ENCODE data around the gene NKAIN2.

Gene NKAIN2

GRCh38 chr6:123794190-123794589, 9.5 kb upstream of the NKAIN2 start:
- no peak overlapping the region for H3K27ac ChIP-seq (ENCODE audit: extremely low read depth, low read depth, low read length)
- no peaks in the 10 kb centered on the region for H3K36me3 ChIP-seq (ENCODE audit: control insufficient read depth in 2 of 2, insufficient read depth in 1 of 2, low read length in 2 of 2)
- H3K4me3 ChIP-seq (ENCODE audit: low read depth, low read length) = no peak overlapping the region
- POLR2A ChIA-PET = no interaction called here
- CTCF ChIA-PET = interaction anchor here (1.3 kb wide), 1 partner anchor 11 kb away, joined by 4 read pairs; no protein-coding TSS in a partner anchor
- no peaks in the 10 kb centered on the region for H3K9me3 ChIP-seq (ENCODE audit: control insufficient read depth, insufficient read depth, low read depth, low read length)
- no peak for TF ChIP-seq ZNF157 (tag by site-specific recombination; IDR thresholded peaks at IDR 0.05)
- TF ChIP-seq ZFP41 (tag by site-specific recombination; IDR thresholded peaks at IDR 0.05; ENCODE audit: borderline replicate concordance) = no peak
- TF ChIP-seq, protein P1, sequence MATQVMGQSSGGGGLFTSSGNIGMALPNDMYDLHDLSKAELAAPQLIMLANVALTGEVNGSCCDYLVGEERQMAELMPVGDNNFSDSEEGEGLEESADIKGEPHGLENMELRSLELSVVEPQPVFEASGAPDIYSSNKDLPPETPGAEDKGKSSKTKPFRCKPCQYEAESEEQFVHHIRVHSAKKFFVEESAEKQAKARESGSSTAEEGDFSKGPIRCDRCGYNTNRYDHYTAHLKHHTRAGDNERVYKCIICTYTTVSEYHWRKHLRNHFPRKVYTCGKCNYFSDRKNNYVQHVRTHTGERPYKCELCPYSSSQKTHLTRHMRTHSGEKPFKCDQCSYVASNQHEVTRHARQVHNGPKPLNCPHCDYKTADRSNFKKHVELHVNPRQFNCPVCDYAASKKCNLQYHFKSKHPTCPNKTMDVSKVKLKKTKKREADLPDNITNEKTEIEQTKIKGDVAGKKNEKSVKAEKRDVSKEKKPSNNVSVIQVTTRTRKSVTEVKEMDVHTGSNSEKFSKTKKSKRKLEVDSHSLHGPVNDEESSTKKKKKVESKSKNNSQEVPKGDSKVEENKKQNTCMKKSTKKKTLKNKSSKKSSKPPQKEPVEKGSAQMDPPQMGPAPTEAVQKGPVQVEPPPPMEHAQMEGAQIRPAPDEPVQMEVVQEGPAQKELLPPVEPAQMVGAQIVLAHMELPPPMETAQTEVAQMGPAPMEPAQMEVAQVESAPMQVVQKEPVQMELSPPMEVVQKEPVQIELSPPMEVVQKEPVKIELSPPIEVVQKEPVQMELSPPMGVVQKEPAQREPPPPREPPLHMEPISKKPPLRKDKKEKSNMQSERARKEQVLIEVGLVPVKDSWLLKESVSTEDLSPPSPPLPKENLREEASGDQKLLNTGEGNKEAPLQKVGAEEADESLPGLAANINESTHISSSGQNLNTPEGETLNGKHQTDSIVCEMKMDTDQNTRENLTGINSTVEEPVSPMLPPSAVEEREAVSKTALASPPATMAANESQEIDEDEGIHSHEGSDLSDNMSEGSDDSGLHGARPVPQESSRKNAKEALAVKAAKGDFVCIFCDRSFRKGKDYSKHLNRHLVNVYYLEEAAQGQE (tag by site-specific recombination; IDR thresholded peaks at IDR 0.05) = no peak
- TF ChIP-seq ZNF138 (tag by site-specific recombination; IDR thresholded peaks at IDR 0.05; ENCODE audit: borderline replicate concordance) = no peak
- no peak for TF ChIP-seq ZNF701 (tag by site-specific recombination; IDR thresholded peaks at IDR 0.05)
- H3K4me1 ChIP-seq (ENCODE audit: control insufficient read depth, insufficient read depth, low read length) = no peaks in the 10 kb centered on the region

DNA sequence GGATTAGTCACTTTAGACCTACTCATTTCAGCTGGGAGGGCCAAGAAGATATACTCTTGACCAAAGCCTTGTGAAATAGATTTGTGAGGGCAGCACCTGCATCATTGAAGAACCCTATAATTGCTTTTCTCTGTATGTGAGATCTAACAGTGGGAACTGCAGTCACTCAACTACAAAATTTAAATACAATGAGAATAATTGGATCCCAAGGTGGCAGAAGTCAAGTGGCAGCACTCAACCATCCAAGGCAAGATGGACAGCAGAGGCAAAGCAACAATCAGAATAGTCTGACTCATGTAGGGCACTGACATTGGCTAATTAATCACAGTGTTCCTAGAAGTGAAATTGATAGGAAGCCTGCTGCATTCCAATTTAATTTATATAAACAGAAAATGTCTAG, 8.9 kb upstream of the NKAIN2 start:
- CTCF ChIA-PET = interaction anchor here (1.3 kb wide), 1 partner anchor 10 kb away, joined by 4 read pairs; no protein-coding TSS in a partner anchor

GRCh38 chr6:123801067-123801466, 2.6 kb upstream of the NKAIN2 start:
- Histone ChIP-seq H3K4me3 (ENCODE audit: low read depth, low read length) (no peak overlapping the region), H3K27ac (ENCODE audit: extremely low read depth, low read depth, low read length) (no peak overlapping the region), H3K9me3 (ENCODE audit: control insufficient read depth, insufficient read depth, low read depth, low read length) (no peaks in the 10 kb centered on the region), H3K4me1 (ENCODE audit: control insufficient read depth, insufficient read depth, low read length) (peaks cover 4% of the 10 kb centered on the region; the same call in 1 of the 2 replicates), H3K36me3 (ENCODE audit: control insufficient read depth in 2 of 2, insufficient read depth in 1 of 2, low read length in 2 of 2) (no peaks in the 10 kb centered on the region)
- ChIA-PET CTCF (interaction anchor here (1.9 to 2.8 kb wide), 5 partner anchors 56 to 1053 kb away, joined by 5 to 32 read pairs (median 11); no protein-coding TSS in a partner anchor), POLR2A (no interaction called here)
- TF ChIP-seq ATF2 (tag by site-specific recombination; IDR thresholded peaks at IDR 0.05; ENCODE audit: low read depth) (peak; percentile 24; the same call in 1 of the 2 replicates), ZNF23 (tag by site-specific recombination; IDR thresholded peaks at IDR 0.05; ENCODE audit: borderline replicate concordance) (no peak)

More for the DNA sequence above, 8.9 kb upstream of the NKAIN2 start:
- Histone ChIP-seq H3K4me1 (ENCODE audit: control insufficient read depth, insufficient read depth, low read length) (no peaks in the 10 kb centered on the region), H3K4me3 (ENCODE audit: low read depth, low read length) (no peak overlapping the region), H3K36me3 (ENCODE audit: control insufficient read depth in 2 of 2, insufficient read depth in 1 of 2, low read length in 2 of 2) (no peaks in the 10 kb centered on the region), H3K27ac (ENCODE audit: extremely low read depth, low read depth, low read length) (no peak overlapping the region), H3K9me3 (ENCODE audit: control insufficient read depth, insufficient read depth, low read depth, low read length) (no peaks in the 10 kb centered on the region)
- TF ChIP-seq TSHZ1 (tag by site-specific recombination; IDR thresholded peaks at IDR 0.05; ENCODE audit: borderline replicate concordance) (no peak), ZNF416 (tag by site-specific recombination; IDR thresholded peaks at IDR 0.05) (no peak), ZBTB8A (tag by site-specific recombination; IDR thresholded peaks at IDR 0.05) (no peak), ZNF302 (tag by site-specific recombination; IDR thresholded peaks at IDR 0.05; ENCODE audit: low read depth) (peak; percentile 91; the same call in 1 of the 2 replicates)
- POLR2A ChIA-PET = no interaction called here
